ENCODE measurements around the gene FBXO3.
A peak's percentile ranks its signal among the peaks of the same experiment; 100 is the strongest.
"Not testable (repeated sequence)": the region's sequence is repeated elsewhere in the genome, so short reads cannot be mapped to it uniquely, and the experiment has no call there.

Gene FBXO3

GRCh38 chr11:33773987-33774735 lies at the start of gene FBXO3:
Gene FBXO3 (minus strand): TSS chr11:33774520. CDS start chr11:33774497, 23 bp downstream.
- H3K4me3 ChIP-seq (ENCODE audit: low read length): peak within 1 kb of the TSS; percentile 94
- H3K4me1 ChIP-seq (ENCODE audit: control insufficient read depth, insufficient read depth, low read length): peaks cover 12% of the 10 kb centered on the region
- DNase-seq (ENCODE audit: low read depth): peak; percentile 89
- peak within 1 kb of the TSS; percentile 88 for H3K9ac ChIP-seq (ENCODE audit: low read length)
- no peaks in the 10 kb centered on the region for H3K36me3 ChIP-seq (ENCODE audit: control insufficient read depth, insufficient read depth, low read length, severe bottlenecking)
- no peaks in the 10 kb centered on the region for H3K9me3 ChIP-seq (ENCODE audit: control insufficient read depth, low read length)
- H3K27me3 ChIP-seq (replicated peaks; ENCODE audit: control insufficient read depth, insufficient read depth, low read length): no peaks in the 10 kb centered on the region

GRCh38 chr11:33822981-33823380 lies 48.7 kb upstream of the FBXO3 start:
- H3K27me3 ChIP-seq (replicated peaks; ENCODE audit: control insufficient read depth, insufficient read depth, low read length): peaks cover 45% of the 10 kb centered on the region
- DNase-seq (ENCODE audit: low read depth); H3K4me1 ChIP-seq (ENCODE audit: control insufficient read depth, insufficient read depth, low read length); H3K4me3 ChIP-seq (ENCODE audit: low read length); H3K36me3 ChIP-seq (ENCODE audit: control insufficient read depth, insufficient read depth, low read length, severe bottlenecking); H3K9ac ChIP-seq (ENCODE audit: low read length); H3K9me3 ChIP-seq (ENCODE audit: control insufficient read depth, low read length): not testable (repeated sequence)

GRCh38 chr11:33819278-33820035 lies 45.1 kb upstream of the FBXO3 start:
- Histone ChIP-seq H3K9ac (ENCODE audit: low read length) (no peak overlapping the region), H3K4me1 (ENCODE audit: control insufficient read depth, insufficient read depth, low read length) (no peaks in the 10 kb centered on the region), H3K27me3 (replicated peaks; ENCODE audit: control insufficient read depth, insufficient read depth, low read length) (peaks cover 74% of the 10 kb centered on the region), H3K36me3 (ENCODE audit: control insufficient read depth, insufficient read depth, low read length, severe bottlenecking) (no peaks in the 10 kb centered on the region), H3K9me3 (ENCODE audit: control insufficient read depth, low read length) (no peaks in the 10 kb centered on the region), H3K4me3 (ENCODE audit: low read length) (no peak overlapping the region)
- DNase-seq (ENCODE audit: low read depth): no peak

- no peaks in the 10 kb centered on the region for H3K9me3 ChIP-seq (ENCODE audit: control insufficient read depth, low read length)
- peak; percentile 90 for DNase-seq (ENCODE audit: low read depth)
- H3K4me1 ChIP-seq (ENCODE audit: control insufficient read depth, insufficient read depth, low read length): no peaks in the 10 kb centered on the region
- H3K9ac ChIP-seq (ENCODE audit: low read length): no peak overlapping the region
- no peaks in the 10 kb centered on the region for H3K36me3 ChIP-seq (ENCODE audit: control insufficient read depth, insufficient read depth, low read length, severe bottlenecking)
- no peak overlapping the region for H3K4me3 ChIP-seq (ENCODE audit: low read length)
- H3K27me3 ChIP-seq (replicated peaks; ENCODE audit: control insufficient read depth, insufficient read depth, low read length): no peaks in the 10 kb centered on the region
These were observed 34.0 kb upstream of the FBXO3 start for GRCh38 chr11:33808228-33808828.

- DNase-seq (ENCODE audit: low read depth): no peak
- Histone ChIP-seq H3K4me3 (ENCODE audit: low read length) (no peak overlapping the region), H3K9me3 (ENCODE audit: control insufficient read depth, low read length) (no peaks in the 10 kb centered on the region), H3K27me3 (replicated peaks; ENCODE audit: control insufficient read depth, insufficient read depth, low read length) (peaks cover 14% of the 10 kb centered on the region), H3K36me3 (ENCODE audit: control insufficient read depth, insufficient read depth, low read length, severe bottlenecking) (no peaks in the 10 kb centered on the region), H3K9ac (ENCODE audit: low read length) (no peak overlapping the region), H3K4me1 (ENCODE audit: control insufficient read depth, insufficient read depth, low read length) (peaks cover 6% of the 10 kb centered on the region)
These were observed 30.2 kb upstream of the FBXO3 start for GRCh38 chr11:33804471-33804870.

GRCh38 chr11:33802194-33802950 lies 28.1 kb upstream of the FBXO3 start:
- no peaks in the 10 kb centered on the region for H3K36me3 ChIP-seq (ENCODE audit: control insufficient read depth, insufficient read depth, low read length, severe bottlenecking)
- H3K4me1 ChIP-seq (ENCODE audit: control insufficient read depth, insufficient read depth, low read length): peaks cover 6% of the 10 kb centered on the region
- H3K27me3 ChIP-seq (replicated peaks; ENCODE audit: control insufficient read depth, insufficient read depth, low read length): peaks cover 17% of the 10 kb centered on the region
- H3K9me3 ChIP-seq (ENCODE audit: control insufficient read depth, low read length): no peaks in the 10 kb centered on the region
- peak overlapping the region; percentile 71 for H3K4me3 ChIP-seq (ENCODE audit: low read length)
- no peak overlapping the region for H3K9ac ChIP-seq (ENCODE audit: low read length)
- peak; percentile 79 for DNase-seq (ENCODE audit: low read depth)

GRCh38 chr11:33801821-33802193 lies 27.5 kb upstream of the FBXO3 start:
- Histone ChIP-seq H3K27me3 (replicated peaks; ENCODE audit: control insufficient read depth, insufficient read depth, low read length) (peaks cover 17% of the 10 kb centered on the region), H3K36me3 (ENCODE audit: control insufficient read depth, insufficient read depth, low read length, severe bottlenecking) (no peaks in the 10 kb centered on the region), H3K9me3 (ENCODE audit: control insufficient read depth, low read length) (no peaks in the 10 kb centered on the region), H3K4me1 (ENCODE audit: control insufficient read depth, insufficient read depth, low read length) (peaks cover 6% of the 10 kb centered on the region), H3K4me3 (ENCODE audit: low read length) (no peak overlapping the region), H3K9ac (ENCODE audit: low read length) (no peak overlapping the region)
- no peak for DNase-seq (ENCODE audit: low read depth)

- no peak overlapping the region for H3K4me3 ChIP-seq (ENCODE audit: low read length)
- peaks cover 19% of the 10 kb centered on the region for H3K9me3 ChIP-seq (ENCODE audit: control insufficient read depth, low read length)
- H3K4me1 ChIP-seq (ENCODE audit: control insufficient read depth, insufficient read depth, low read length): peaks cover 6% of the 10 kb centered on the region
- no peak for DNase-seq (ENCODE audit: low read depth)
- H3K9ac ChIP-seq (ENCODE audit: low read length): no peak overlapping the region
- H3K36me3 ChIP-seq (ENCODE audit: control insufficient read depth, insufficient read depth, low read length, severe bottlenecking): no peaks in the 10 kb centered on the region
- peaks cover 25% of the 10 kb centered on the region for H3K27me3 ChIP-seq (replicated peaks; ENCODE audit: control insufficient read depth, insufficient read depth, low read length)
These were observed 23.6 kb upstream of the FBXO3 start for GRCh38 chr11:33797879-33798278.

GRCh38 chr11:33790040-33790439 lies 15.7 kb upstream of the FBXO3 start:
- Histone ChIP-seq H3K4me1 (ENCODE audit: control insufficient read depth, insufficient read depth, low read length) (no peaks in the 10 kb centered on the region), H3K9ac (ENCODE audit: low read length) (no peak overlapping the region), H3K9me3 (ENCODE audit: control insufficient read depth, low read length) (peaks cover 7% of the 10 kb centered on the region), H3K27me3 (replicated peaks; ENCODE audit: control insufficient read depth, insufficient read depth, low read length) (peaks cover 11% of the 10 kb centered on the region), H3K4me3 (ENCODE audit: low read length) (no peak overlapping the region), H3K36me3 (ENCODE audit: control insufficient read depth, insufficient read depth, low read length, severe bottlenecking) (no peaks in the 10 kb centered on the region)
- DNase-seq (ENCODE audit: low read depth): no peak

GRCh38 chr11:33788095-33788494 lies 13.8 kb upstream of the FBXO3 start:
- not testable (repeated sequence) for H3K36me3 ChIP-seq (ENCODE audit: control insufficient read depth, insufficient read depth, low read length, severe bottlenecking); H3K4me1 ChIP-seq (ENCODE audit: control insufficient read depth, insufficient read depth, low read length); H3K9me3 ChIP-seq (ENCODE audit: control insufficient read depth, low read length); H3K4me3 ChIP-seq (ENCODE audit: low read length); DNase-seq (ENCODE audit: low read depth); H3K9ac ChIP-seq (ENCODE audit: low read length)
- H3K27me3 ChIP-seq (replicated peaks; ENCODE audit: control insufficient read depth, insufficient read depth, low read length): peaks cover 11% of the 10 kb centered on the region

GRCh38 chr11:33787076-33787475 lies 12.8 kb upstream of the FBXO3 start:
- Histone ChIP-seq H3K36me3 (ENCODE audit: control insufficient read depth, insufficient read depth, low read length, severe bottlenecking) (no peaks in the 10 kb centered on the region), H3K27me3 (replicated peaks; ENCODE audit: control insufficient read depth, insufficient read depth, low read length) (peaks cover 11% of the 10 kb centered on the region), H3K4me1 (ENCODE audit: control insufficient read depth, insufficient read depth, low read length) (no peaks in the 10 kb centered on the region), H3K9ac (ENCODE audit: low read length) (no peak overlapping the region), H3K4me3 (ENCODE audit: low read length) (no peak overlapping the region), H3K9me3 (ENCODE audit: control insufficient read depth, low read length) (no peaks in the 10 kb centered on the region)
- DNase-seq (ENCODE audit: low read depth): no peak
